Erythroblast (primary cell): Measurements from ENCODE around the gene BASP1.

Experiments
- GATA1 ChIP-seq: IDR thresholded peaks from 2 replicates; pipeline ENCODE4 v1.6.1; 2011; ENCODE audit warnings: low read depth, mild to moderate bottlenecking, control low read depth, low read length, moderate library complexity
- POLR2A ChIP-seq: IDR thresholded peaks from 2 replicates; pipeline ENCODE4 v1.6.1; 2011; ENCODE audit warnings: mild to moderate bottlenecking, low read length

DNA sequence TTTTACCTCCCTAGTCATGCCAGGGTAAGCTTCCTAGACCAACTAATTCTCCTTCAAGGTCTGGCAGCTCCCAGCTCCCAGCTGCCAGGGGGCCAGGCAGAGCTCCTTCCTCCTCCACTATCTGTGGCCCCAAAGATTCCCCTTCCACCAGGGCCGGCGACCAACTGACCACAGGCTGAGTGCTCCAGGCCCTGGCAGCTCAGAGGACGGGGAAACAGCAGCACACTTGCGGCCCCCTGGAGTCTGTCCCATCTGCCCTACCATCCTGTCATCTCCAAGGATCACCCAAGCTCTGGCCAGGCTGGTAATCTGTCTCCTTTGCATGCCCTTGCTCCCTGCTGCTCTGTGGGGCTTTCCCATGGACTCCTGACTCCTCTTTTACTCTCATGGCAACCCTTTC, 31.2 kb upstream of the BASP1 start:
- TF ChIP-seq POLR2A (no peak), GATA1 (no peak)
